HG02870 (cell line): Measurements from ENCODE around the gene AMIGO1.

ENCODE experiments used
- ATAC-seq: cut with Tn5 transposase; IDR thresholded peaks from one replicate; pipeline ENCODE4 v1.9.1; 2021; ENCODE audit warnings: mild to moderate bottlenecking, moderate library complexity; ENCODE audit not compliant: unreplicated experiment

AMIGO1 gene, protein sequence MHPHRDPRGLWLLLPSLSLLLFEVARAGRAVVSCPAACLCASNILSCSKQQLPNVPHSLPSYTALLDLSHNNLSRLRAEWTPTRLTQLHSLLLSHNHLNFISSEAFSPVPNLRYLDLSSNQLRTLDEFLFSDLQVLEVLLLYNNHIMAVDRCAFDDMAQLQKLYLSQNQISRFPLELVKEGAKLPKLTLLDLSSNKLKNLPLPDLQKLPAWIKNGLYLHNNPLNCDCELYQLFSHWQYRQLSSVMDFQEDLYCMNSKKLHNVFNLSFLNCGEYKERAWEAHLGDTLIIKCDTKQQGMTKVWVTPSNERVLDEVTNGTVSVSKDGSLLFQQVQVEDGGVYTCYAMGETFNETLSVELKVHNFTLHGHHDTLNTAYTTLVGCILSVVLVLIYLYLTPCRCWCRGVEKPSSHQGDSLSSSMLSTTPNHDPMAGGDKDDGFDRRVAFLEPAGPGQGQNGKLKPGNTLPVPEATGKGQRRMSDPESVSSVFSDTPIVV

DNA sequence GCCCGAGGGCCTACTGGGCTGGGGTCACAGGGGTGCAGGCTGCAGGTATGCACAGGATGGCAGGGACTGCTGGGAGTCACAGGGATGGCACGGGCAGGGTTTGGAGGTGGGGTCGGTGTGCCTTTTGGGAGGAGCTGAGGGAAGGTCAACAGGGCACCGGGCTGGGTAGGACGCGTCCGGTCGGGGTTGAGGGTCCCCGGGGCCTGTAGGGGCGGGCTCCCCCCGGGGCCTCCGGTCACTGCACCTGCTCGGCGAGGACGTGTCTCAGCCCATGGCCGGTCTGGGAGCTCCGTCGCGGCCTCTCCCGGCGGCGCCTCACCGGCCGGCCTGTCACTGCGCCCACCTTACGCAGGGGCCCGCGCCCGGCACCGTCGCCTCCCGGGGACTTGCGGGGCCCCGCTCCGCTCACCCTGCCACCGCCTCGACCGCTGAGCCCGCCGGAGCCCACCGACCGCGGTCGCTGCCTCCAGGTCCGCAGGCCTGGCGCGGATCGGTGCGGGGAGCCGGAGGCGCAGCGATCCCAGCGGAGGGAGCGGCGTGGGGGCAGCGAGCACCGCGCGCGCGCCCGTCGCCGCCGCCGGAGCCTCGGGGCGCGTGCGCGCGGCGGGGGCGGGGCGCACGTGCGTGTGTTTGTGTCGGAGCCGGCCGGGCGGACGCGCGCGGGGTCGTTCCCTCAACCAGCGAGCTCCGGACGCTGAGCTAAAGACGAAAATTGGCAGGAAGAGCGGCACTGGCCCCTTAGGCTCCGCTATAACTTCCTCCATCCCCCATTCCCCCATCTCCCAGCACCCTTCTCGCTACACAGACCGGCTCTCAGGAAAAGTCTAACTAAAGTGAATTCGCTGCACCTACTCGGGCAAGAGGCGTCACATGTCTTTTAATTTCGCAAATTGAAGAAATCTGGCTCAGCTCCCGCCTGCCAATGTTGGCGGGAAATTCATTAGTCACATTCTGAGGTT is at the start of gene AMIGO1:
Gene AMIGO1 (minus strand): TSS at position 552 of the 959 bp plus-strand sequence. CDS start 815 bp downstream, outside the sequence.
- ATAC-seq = no peak

DNA sequence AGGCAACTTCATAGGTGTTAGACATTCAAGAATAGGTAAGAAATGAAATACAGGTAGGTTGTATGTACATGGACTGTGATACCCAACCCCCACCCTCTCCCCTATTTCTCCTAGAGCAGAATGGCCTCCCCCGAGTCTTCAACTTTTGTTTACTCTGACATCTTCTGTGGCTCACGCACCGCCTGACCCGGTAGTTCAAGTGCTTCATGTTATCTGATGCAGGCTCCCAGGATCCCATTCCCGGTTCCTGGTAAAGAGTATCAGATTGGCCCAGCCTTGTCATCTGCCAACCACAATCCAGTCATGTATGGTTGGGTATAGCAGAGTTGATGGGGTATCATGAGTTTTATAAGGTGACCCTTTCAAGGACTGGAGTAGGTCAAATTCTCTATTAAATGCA is 48.0 kb upstream of the AMIGO1 start:
- no peak for ATAC-seq

DNA sequence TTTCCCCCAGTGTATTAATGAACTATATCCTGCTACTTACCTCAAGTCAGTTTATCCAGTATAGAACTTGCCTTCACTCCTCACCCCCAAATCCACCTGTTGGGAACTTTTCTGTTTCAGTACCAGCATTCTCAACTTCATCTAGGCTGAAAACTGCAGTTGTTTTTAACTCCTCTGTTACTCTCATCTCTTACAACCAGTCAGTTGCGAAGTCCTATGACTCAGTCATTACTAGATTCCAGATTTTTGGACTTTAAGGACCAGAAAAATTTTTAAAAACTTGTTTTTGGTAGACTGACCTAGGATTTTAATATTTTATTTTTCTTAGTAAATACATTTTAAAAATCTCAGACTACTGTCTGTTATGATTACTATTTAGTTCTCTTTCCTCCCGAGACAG is 47.0 kb upstream of the AMIGO1 start:
- no peak for ATAC-seq

DNA sequence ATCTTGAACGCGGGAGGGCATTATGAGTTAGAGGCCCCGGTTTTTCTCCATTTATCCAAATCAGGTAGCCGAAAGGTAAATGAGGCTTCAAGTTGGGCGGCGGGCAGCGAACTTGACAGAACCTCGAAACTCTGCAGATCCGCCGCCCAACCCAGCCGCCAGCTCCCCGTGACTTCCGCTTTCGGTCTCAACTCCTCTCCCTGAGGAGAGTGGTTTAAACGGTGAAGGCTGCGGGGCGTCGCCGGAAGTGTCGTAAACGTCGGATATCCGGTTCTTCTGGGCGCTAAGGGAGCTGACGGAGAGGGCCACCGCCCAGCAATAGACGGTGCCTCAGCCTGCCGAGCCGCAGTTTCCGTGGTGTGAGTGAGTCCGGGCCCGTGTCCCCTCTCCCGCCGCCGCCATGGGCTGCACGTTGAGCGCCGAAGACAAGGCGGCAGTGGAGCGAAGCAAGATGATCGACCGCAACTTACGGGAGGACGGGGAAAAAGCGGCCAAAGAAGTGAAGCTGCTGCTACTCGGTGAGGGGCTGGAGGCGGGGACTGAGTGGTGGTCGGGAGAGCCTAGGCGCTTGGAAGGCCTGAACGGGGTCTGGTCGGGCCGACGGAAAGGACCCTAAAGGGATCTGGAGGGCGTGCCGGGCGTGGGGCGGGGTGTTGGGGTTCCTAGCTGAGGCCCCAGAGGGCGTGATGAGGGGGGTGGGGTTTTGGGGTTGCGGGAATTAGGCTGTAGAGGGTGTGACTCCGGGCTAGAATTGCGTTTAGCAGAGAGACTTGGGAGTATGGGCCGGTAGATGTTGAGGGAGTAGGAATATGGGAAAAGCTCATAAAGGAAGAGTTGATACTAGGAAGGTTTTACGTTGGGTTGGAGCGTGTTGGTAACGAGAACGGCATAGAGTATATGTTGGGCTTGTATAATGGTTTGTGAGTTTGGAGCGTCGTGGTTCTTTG is 39.1 kb upstream of the AMIGO1 start, which contains the start of gene GNAI3:
Gene GNAI3 (plus strand): TSS at position 295 of the 947 bp plus-strand sequence. CDS start 106 bp downstream, at position 401.
- ATAC-seq = peak; percentile 90

DNA sequence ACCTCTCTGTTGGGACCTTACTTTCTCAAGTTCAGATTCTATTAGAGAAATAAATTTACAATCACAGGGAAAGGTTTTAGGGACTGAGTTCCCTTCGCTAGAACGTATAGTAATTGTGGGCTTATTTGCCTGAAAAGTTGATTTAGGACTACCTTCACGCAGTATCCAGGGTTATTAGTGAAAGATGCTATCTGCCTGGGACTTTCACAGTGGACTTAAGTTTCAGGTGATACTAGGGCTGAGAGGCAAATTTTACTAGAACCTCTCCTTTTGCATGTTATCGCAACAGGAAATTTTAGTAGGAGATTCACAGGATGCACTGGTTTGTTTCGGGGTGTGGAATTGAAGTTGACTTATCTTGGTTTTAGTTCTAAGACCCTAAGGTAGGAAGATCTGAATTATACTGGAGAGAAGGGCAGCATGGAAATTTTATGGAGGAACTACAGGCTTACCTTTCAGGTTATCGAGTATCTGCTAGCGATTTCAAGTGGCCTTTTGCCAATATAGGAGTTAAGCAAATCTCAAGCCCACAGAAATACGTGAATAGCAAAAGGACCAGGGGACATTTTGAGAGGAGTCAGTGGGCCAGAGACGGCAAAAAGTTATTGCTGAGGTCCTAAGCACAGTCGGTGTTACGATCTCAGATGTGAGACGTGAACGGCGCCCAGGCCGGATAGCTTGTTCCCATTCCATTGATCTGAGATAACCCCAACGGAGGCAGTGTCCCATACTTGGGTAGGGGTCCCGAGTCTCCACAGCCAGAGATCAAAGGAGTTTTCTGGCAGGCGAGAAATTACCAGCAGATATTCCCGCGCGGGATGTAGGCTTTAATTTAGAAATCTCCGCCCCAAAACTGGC is 38.2 kb upstream of the AMIGO1 start:
- no peak for ATAC-seq

DNA sequence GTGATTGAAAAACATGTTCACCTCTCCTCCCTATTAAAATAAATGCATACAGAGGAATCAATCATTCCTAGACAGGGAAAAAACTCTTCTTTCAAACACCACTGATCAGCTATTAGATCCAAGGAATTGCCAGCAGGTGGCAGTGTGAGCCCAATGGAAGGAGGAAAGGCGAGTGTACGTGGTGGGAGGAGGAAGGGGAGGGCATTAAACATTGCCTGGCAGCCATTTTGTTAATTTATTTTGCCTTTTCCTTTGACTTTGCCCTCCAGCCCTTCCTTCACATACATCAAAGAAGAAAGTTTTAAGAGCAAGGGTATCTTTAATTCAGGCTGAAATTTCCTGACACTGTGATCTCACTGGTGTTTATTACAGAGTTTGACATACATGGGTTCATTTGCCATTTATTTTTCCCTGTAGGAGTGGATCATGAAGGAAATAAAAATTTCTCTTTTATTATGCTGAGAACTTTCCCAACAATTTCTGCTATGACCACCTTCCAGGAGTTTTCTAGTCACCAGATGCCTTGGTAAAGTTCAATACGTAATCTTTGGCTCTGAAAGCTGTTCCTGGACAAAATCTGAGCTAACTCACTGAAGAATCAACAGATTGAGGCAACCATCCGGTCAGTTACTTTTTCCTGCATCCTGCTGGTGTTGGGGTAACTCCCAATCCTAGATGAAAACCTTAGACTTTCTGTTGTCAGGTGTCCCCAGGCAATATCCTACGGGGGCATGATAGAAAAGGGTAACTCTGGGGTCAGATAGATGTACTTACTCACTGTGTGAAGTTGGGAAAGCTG is 37.0 kb upstream of the AMIGO1 start:
- ATAC-seq = peak; percentile 38

DNA sequence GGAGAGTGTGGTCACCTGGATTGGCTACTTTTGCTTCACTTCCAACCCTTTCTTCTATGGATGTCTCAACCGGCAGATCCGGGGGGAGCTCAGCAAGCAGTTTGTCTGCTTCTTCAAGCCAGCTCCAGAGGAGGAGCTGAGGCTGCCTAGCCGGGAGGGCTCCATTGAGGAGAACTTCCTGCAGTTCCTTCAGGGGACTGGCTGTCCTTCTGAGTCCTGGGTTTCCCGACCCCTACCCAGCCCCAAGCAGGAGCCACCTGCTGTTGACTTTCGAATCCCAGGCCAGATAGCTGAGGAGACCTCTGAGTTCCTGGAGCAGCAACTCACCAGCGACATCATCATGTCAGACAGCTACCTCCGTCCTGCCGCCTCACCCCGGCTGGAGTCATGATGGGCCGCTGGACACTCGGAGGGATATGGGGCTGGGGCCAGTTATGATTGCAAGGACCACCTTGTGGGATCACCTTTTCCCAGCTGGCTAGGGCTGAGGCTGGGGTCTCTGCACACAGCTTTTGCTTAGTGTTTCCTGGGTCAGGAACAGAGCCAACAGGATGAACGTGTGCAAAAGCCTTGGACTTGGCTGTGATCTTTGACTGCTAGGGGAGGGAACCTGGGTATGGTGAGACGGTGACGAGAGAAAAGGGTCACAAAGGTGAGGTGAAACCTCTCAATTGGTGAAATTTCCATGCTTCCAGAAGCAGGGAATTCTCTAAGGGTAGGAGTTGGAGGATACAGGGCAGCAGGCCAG is 34.6 kb upstream of the AMIGO1 start:
- no peak for ATAC-seq

DNA sequence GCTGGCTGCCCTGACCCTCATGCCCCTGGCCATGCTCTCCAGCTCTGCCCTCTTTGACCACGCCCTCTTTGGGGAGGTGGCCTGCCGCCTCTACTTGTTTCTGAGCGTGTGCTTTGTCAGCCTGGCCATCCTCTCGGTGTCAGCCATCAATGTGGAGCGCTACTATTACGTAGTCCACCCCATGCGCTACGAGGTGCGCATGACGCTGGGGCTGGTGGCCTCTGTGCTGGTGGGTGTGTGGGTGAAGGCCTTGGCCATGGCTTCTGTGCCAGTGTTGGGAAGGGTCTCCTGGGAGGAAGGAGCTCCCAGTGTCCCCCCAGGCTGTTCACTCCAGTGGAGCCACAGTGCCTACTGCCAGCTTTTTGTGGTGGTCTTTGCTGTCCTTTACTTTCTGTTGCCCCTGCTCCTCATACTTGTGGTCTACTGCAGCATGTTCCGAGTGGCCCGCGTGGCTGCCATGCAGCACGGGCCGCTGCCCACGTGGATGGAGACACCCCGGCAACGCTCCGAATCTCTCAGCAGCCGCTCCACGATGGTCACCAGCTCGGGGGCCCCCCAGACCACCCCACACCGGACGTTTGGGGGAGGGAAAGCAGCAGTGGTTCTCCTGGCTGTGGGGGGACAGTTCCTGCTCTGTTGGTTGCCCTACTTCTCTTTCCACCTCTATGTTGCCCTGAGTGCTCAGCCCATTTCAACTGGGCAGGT is 33.9 kb upstream of the AMIGO1 start:
- no peak for ATAC-seq

DNA sequence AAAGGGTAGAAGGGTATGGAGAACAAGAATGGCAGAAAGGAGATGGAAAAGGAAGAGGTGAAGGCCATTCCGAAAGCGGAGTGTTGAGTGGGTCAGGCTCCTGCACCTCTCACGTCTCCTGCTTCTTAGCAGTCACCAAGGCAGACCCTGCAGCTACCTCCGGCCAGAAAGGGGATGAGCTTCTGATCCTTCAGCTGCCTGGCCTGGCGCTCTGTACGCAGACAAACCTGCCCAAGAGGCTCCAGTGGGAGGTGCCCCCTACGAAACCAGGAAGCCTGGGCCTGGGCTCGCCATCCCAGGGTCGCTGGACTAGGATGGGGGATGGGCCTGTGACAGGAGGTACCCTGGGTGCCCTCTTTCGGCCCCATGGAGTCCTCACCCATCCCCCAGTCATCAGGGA is 33.1 kb upstream of the AMIGO1 start:
- no peak for ATAC-seq

DNA sequence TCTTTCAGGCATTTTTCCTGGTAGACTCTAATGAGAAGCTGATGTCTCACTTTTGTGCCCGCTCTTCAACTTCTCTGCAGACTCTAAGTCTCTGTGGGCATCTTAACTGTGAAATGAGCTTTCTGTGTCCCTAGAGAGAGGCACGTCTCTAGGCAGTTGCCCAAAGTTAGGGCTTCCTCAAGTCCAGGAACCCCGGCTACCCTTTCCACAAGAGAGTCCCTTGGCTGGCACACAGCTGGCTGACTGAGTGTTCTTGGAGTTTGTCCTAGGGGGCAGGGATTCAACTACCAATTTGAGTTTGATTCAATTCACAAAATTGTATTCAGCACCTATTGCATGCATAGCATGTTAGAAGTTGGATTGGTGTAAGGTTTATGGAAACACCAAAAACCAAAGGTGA is 31.6 kb upstream of the AMIGO1 start:
- no peak for ATAC-seq

DNA sequence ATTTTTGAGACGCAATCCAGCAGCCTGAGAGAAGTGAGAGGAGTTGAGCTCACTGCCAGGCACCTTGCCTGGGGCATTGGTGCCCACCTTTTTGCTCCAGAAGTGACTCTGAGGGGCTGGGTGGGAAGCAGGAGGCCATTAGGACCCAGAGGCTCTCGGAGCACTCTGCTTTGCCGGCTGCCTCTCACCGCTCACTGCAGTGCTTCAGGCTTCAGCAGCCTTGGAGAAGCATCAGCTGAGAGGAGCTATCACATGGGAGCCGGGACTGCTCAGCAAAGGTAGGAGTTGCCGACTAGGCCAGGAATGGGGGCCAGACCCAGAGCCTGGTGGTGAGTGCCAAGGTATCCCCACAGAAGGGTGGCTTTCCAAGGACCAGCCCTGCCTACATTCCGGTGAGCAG is 30.1 kb upstream of the AMIGO1 start, which contains the start of gene GPR61:
Gene GPR61 (plus strand): TSS at position 197 of the 400 bp plus-strand sequence. CDS start 3,151 bp downstream, outside the sequence.
- no peak for ATAC-seq

DNA sequence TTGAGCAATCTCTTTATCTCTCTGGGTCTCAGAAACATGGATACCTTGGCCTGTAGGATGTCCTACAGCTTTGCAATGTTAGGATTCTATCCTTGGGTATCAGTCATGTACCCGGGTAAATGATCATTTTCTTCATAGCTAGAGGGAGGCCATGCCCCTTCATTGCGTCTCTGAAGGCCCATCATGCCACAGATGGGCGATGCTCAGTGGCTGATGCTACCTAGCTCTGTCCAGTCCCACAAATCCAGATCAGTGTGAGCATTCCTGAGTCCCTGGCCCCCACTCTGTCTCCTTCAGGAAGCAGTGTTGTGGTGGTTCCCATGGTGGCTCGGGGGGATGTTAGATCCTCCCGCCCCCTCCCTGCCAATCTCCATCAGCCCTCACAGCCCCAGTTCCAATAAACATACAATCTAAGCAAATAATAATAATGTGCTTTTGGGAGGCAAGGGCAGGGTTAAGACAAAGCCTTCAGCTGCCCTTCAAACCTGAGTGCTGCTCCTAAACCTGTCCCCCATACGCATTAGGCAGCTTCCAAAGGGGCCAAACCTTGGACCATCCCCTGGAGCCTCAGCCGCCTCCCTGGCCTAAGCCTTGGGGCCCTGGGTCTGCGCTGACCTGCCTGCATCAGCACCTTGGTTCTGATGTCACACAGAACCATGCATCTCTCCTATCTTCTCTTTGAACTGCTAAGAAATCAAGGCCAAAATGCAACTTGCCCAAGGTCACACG is 29.5 kb upstream of the AMIGO1 start:
- ATAC-seq = no peak

DNA sequence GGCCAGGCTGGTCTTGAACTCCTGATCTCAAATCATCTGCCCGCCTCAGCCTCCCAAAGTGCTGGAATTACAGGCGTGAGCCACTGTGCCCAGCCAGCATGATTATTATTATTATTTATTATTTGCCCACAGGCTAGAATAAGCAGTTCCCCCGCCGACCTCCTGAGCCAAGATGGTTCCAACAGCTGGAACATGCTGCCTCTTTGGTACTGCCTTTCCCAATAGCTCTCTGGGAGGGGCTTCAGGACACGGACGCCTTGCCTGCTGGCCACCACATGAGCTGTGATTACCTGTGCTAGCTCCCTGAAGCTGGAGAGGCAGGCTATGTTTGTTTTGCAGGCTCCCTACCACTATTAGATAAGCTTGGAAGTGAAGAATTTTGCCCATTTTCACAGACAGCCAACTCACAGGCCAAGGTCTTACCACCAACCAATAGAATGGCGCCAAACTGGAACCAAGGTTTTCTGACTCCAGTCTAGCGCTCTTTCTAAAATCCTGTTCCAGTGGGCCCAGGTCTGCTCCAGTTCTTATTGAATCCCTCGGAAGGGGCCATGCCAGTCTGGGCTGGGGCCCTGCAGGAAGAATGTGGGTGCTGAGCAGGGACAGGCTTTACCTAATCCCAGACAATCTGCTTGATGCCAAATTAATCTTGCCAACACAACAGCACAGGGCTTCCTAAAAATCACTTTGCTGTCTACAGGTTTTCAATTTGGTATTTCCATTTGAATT is 28.1 kb upstream of the AMIGO1 start:
- ATAC-seq = no peak

DNA sequence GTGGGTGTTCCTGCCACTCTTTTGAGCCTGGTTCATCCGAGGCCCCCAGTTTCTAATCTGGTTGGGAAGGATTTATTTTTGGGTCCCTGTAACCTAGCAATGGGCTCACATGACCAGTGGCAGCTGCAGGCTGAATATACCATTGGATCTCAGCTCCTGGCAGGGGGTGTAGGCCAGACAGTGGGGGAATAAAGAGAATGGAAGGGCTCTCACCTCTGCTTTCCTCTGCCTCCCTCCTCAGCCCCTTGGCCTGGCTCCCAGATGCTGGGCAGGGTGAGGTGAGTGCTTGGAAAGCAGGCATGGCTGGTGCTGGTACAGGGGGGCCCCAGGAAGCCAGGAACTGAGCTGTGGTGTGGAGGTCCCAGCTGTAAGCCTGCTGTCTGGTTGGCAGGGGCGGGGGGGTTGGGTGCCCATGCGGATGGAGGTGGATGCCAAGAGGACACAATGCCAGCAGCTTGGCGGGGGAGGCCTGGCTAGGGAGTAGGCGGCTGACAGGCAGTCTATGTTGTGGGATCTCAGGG is 26.5 kb upstream of the AMIGO1 start:
- no peak for ATAC-seq

DNA sequence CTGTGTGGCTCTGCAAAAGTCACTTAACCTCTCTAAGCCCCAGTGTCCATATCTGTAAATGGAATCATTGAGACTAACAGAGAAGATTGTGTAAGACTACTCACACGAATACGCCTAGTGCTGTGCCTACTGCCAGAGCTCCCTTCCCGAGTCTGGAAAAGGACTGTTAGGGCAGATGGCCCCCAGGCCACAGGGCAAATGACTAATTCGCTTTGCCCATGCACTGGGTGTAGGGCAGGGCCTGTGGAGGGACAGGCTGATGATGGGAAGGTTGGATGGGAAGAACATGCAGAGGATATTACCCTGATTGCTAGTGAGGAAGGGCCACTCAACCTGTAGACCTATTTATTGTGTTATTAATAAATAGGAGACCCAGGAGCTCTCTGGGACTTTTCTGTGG is 26.0 kb upstream of the AMIGO1 start:
- no peak for ATAC-seq
